Chondrocyte (in vitro differentiated cells): ENCODE data around the gene NDNF. TPM values are rescaled to one million over a fixed set of nuclear protein-coding genes. Genes with fewer than 3 reads are reported as not detected.

ENCODE experiments used
- DNase-seq: peaks from one replicate; pipeline ENCODE4 v3.0.0; 2021; ENCODE audit warnings: mixed read lengths, low spot score
- H3K27ac Mint-ChIP-seq: one replicate; pipeline ENCODE4 v1.8.0; 2021; ENCODE audit warnings: mild to moderate bottlenecking, moderate library complexity, mixed read lengths; ENCODE audit not compliant: unreplicated experiment
- H3K27me3 Mint-ChIP-seq: 2 replicates; pipeline ENCODE4 v1.8.0; 2021; ENCODE audit warnings: low read depth, mixed read lengths
- H3K36me3 Mint-ChIP-seq: 2 replicates; pipeline ENCODE4 v1.8.0; 2021; ENCODE audit warnings: low read depth, mixed read lengths
- H3K4me1 Mint-ChIP-seq: 2 replicates; pipeline ENCODE4 v1.8.0; 2021; ENCODE audit warnings: low read depth, mild to moderate bottlenecking, mixed read lengths
- H3K4me3 Mint-ChIP-seq: one replicate; pipeline ENCODE4 v1.8.0; 2021; ENCODE audit warnings: mild to moderate bottlenecking, moderate library complexity, mixed read lengths; ENCODE audit not compliant: unreplicated experiment
- H3K9me3 Mint-ChIP-seq: 2 replicates; pipeline ENCODE4 v1.8.0; 2021; ENCODE audit warnings: low read depth, mixed read lengths
- CTCF ChIP-seq: fragments of 200-600 bp; sonication (generic); IDR thresholded peaks from 2 replicates; pipeline ENCODE4 v1.5.0; 2021; ENCODE audit warnings: antibody characterized with exemption, mild to moderate bottlenecking, moderate library complexity
- total RNA-seq: library from RNA; stranded (reverse); gene quantifications from 3 replicates; pipeline ENCODE4 v1.2.1, GENCODE V29; 2021

NDNF gene
- total RNA-seq, 1 donor from 2014 or later: 0.35 TPM

- no peak for DNase-seq
- Mint-ChIP-seq H3K4me1 (peaks cover 4% of the 10 kb centered on the region), H3K27ac (no peak overlapping the region), H3K27me3 (peaks cover 9% of the 10 kb centered on the region), H3K9me3 (no peaks in the 10 kb centered on the region), H3K36me3 (no peaks in the 10 kb centered on the region), H3K4me3 (no peak overlapping the region)
- no peak for TF ChIP-seq CTCF
These were observed 30.8 kb downstream of the NDNF start for GRCh38 chr4:121041307-121042090.

- Mint-ChIP-seq H3K36me3 (no peaks in the 10 kb centered on the region), H3K27ac (no peak overlapping the region), H3K4me3 (no peak overlapping the region), H3K4me1 (peaks cover 15% of the 10 kb centered on the region), H3K9me3 (no peaks in the 10 kb centered on the region), H3K27me3 (peaks cover 2% of the 10 kb centered on the region)
- TF ChIP-seq CTCF: no peak
- DNase-seq: no peak
These were observed 38.3 kb downstream of the NDNF start for GRCh38 chr4:121034017-121034416.

GRCh38 chr4:121030711-121031110, 41.6 kb downstream of the NDNF start:
- H3K4me3 Mint-ChIP-seq: no peak overlapping the region
- peaks cover 3% of the 10 kb centered on the region for H3K27me3 Mint-ChIP-seq
- H3K27ac Mint-ChIP-seq: no peak overlapping the region
- no peaks in the 10 kb centered on the region for H3K36me3 Mint-ChIP-seq
- H3K4me1 Mint-ChIP-seq: peaks cover 15% of the 10 kb centered on the region
- TF ChIP-seq CTCF: no peak
- DNase-seq: no peak
- H3K9me3 Mint-ChIP-seq: no peaks in the 10 kb centered on the region

GRCh38 chr4:121030131-121030530, 42.2 kb downstream of the NDNF start:
- no peak overlapping the region for H3K4me3 Mint-ChIP-seq
- H3K4me1 Mint-ChIP-seq: peaks cover 15% of the 10 kb centered on the region
- no peaks in the 10 kb centered on the region for H3K36me3 Mint-ChIP-seq
- peaks cover 5% of the 10 kb centered on the region for H3K27me3 Mint-ChIP-seq
- no peaks in the 10 kb centered on the region for H3K9me3 Mint-ChIP-seq
- TF ChIP-seq CTCF: no peak
- no peak overlapping the region for H3K27ac Mint-ChIP-seq
- no peak for DNase-seq

GRCh38 chr4:121026034-121026433, 46.3 kb downstream of the NDNF start:
- no peaks in the 10 kb centered on the region for H3K9me3 Mint-ChIP-seq

More at GRCh38 chr4:121026034-121026433, 46.3 kb downstream of the NDNF start:
- H3K27me3 Mint-ChIP-seq: peaks cover 5% of the 10 kb centered on the region
- no peak for DNase-seq
- no peak overlapping the region for H3K27ac Mint-ChIP-seq
- H3K4me1 Mint-ChIP-seq: peaks cover 9% of the 10 kb centered on the region
- no peaks in the 10 kb centered on the region for H3K36me3 Mint-ChIP-seq
- no peak for TF ChIP-seq CTCF
- no peak overlapping the region for H3K4me3 Mint-ChIP-seq
